ENCODE data around the gene CHCHD10.
"Not testable (repeated sequence)": the region's sequence is repeated elsewhere in the genome, so short reads cannot be mapped to it uniquely, and the experiment has no call there.

Gene CHCHD10

DNA sequence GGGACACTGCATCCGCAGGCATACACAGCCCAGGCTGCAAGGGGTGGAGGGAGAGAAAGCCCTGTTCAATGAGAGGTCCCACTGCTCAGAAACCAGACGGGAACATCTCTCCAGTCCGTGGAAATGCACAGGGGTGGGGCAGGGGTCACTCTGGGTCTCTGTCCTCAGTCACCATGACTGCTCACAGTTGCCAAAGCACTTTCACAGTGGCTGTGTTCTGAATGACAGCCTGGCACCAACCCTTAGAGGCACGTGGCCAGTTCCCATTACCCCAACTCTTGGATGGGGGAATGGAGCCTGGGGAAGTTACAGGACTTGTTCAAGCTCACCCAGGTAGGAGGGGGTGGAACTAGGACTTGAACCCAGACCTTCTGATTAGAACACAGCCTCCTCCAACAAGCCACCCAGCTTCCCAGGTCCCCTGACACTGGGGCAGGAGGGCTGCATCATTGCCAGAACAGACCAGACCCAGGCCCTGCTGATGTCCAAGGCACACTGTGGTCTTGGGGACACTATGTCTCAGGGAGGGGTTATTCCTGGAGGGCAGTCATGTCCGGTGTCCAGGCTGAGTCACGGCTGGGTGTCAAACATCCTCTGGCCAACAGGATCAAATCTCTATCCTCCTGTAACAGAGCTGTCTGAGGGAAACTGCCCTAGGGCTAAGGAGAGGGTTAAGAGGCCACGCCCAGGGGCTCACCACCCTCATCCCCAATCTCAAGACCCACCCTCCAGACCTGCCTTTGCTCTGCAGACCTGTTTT, 25.1 kb downstream of the CHCHD10 start:
- H3K27me3 ChIP-seq = no peaks in the 10 kb centered on the region
- no peaks in the 10 kb centered on the region for H3K4me1 ChIP-seq (ENCODE audit: control insufficient read depth in 1 of 2, insufficient read depth in 1 of 2, low read depth in 1 of 2, low read length in 1 of 2)
- TF ChIP-seq, protein P1, sequence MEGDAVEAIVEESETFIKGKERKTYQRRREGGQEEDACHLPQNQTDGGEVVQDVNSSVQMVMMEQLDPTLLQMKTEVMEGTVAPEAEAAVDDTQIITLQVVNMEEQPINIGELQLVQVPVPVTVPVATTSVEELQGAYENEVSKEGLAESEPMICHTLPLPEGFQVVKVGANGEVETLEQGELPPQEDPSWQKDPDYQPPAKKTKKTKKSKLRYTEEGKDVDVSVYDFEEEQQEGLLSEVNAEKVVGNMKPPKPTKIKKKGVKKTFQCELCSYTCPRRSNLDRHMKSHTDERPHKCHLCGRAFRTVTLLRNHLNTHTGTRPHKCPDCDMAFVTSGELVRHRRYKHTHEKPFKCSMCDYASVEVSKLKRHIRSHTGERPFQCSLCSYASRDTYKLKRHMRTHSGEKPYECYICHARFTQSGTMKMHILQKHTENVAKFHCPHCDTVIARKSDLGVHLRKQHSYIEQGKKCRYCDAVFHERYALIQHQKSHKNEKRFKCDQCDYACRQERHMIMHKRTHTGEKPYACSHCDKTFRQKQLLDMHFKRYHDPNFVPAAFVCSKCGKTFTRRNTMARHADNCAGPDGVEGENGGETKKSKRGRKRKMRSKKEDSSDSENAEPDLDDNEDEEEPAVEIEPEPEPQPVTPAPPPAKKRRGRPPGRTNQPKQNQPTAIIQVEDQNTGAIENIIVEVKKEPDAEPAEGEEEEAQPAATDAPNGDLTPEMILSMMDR (IDR thresholded peaks at IDR 0.05) = no peak
- peaks cover 24% of the 10 kb centered on the region for H3K36me3 ChIP-seq
- no peak overlapping the region for H3K27ac ChIP-seq
- no peak overlapping the region for H3K4me3 ChIP-seq (ENCODE audit: low read depth in 1 of 2, low read length in 1 of 2)
- H3K9me3 ChIP-seq = no peaks in the 10 kb centered on the region

DNA sequence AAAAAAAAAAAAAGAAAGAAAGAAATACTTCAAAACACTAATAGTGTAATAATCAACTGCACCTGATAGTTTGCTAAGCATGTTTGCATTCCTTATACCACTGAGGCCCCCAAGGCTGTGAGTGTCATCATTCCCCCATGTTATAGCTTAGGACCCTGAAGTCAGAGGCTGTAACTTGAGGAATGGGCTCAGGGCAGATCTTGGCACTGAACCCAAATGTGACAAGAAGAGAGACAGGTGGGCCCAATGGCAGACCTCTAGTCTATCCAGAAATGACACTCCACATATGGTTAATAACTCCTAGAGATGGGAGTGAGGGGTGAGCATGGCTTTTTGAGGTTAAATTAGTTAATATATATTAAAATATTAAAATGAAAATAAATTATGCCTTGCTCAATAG, 30.1 kb downstream of the CHCHD10 start:
- Histone ChIP-seq H3K4me1 (ENCODE audit: control insufficient read depth in 1 of 2, insufficient read depth in 1 of 2, low read depth in 1 of 2, low read length in 1 of 2) (no peaks in the 10 kb centered on the region), H3K4me3 (ENCODE audit: low read depth in 1 of 2, low read length in 1 of 2) (no peak overlapping the region), H3K27me3 (no peaks in the 10 kb centered on the region), H3K27ac (no peak overlapping the region), H3K9me3 (no peaks in the 10 kb centered on the region), H3K36me3 (peaks cover 3% of the 10 kb centered on the region)
- TF ChIP-seq, protein P1 (IDR thresholded peaks at IDR 0.05) = no peak

DNA sequence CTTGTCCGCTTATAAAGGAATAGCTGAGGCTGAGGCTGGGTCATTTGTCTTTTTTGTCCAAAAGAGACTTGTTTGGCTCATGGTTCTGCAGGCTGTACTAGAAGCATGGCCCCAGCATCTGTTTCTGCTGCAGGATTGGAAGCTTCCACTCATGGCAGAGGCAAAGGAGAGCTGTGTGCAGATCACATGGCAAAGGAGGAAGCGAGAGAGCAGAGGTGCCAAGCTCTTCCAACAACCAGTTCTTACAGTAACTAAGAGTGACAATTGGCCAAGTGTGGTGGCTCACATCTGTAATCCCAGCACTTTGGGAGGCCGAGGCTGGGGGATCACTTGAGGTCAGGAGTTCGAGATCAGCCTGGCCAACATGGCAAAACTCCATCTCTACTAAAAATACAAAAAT, 39.7 kb downstream of the CHCHD10 start:
- H3K27ac ChIP-seq; H3K9me3 ChIP-seq; H3K4me1 ChIP-seq (ENCODE audit: control insufficient read depth in 1 of 2, insufficient read depth in 1 of 2, low read depth in 1 of 2, low read length in 1 of 2); H3K4me3 ChIP-seq (ENCODE audit: low read depth in 1 of 2, low read length in 1 of 2); H3K27me3 ChIP-seq; H3K36me3 ChIP-seq: not testable (repeated sequence)

DNA sequence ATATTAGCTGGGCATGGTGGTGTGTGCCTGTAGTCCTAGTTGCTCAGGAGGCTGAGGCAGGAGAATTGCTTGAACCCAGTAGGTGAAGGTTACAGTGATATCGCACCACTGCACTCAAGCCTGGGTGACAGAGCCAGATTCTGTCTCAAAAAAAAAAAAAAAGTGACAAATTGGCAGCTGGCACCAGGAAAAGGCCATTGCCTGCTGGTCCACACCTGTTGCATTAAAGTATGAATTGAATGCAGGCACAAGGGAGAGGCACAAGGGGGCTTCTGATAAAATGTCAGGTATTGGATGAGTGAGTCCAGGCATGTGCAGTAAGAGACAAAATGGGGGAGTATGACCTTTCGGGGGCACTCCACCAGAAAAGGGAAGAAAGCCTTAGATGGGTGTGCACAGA, 45.0 kb downstream of the CHCHD10 start:
- no peaks in the 10 kb centered on the region for H3K4me1 ChIP-seq (ENCODE audit: control insufficient read depth in 1 of 2, insufficient read depth in 1 of 2, low read depth in 1 of 2, low read length in 1 of 2)
- no peaks in the 10 kb centered on the region for H3K27me3 ChIP-seq
- no peaks in the 10 kb centered on the region for H3K36me3 ChIP-seq
- H3K9me3 ChIP-seq = no peaks in the 10 kb centered on the region
- TF ChIP-seq, protein P1 (IDR thresholded peaks at IDR 0.05) = no peak
- H3K4me3 ChIP-seq (ENCODE audit: low read depth in 1 of 2, low read length in 1 of 2) = no peak overlapping the region
- no peak overlapping the region for H3K27ac ChIP-seq

DNA sequence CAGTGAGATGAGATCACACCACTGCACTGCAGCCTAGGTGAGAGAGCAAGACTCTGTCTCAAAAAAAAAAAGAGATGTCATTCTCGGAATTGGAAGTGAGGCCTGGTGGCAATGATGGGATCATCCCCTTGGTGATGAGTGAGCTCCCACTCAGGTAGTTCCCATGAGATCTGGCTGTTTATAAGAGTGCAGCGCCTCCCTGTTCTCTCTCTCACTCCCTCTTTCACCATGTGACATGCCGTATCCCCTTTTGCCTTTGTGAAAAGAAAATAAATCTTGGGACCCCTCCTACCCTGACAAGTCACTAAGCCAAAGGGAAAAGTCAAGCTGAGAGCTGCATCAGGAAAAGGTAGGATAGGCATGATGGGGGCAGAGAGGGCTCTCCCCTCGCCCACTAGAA, 45.6 kb downstream of the CHCHD10 start:
- TF ChIP-seq, protein P1 (IDR thresholded peaks at IDR 0.05) = no peak
- H3K36me3 ChIP-seq = no peaks in the 10 kb centered on the region

DNA sequence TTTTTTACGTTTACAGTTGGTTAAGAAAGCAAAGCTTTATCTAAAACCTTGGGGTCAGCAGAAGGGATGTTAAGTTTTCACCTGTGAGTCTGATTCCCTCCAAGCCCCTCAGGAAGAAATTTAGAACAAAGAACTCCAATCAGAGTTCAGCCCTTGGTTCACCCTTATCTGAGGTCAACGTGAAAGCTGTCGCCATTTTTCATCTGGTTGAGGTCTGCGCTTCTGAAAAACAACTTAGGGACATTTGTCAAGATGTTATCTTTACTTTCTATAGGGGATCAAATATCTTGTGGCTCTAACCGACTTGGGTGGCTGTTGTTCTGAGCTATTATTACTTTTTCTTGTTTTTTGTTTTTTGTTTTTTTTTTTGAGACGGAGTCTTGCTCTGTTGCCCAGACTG, 46.9 kb downstream of the CHCHD10 start:
- no peaks in the 10 kb centered on the region for H3K9me3 ChIP-seq
- H3K4me1 ChIP-seq (ENCODE audit: control insufficient read depth in 1 of 2, insufficient read depth in 1 of 2, low read depth in 1 of 2, low read length in 1 of 2) = peaks cover 12% of the 10 kb centered on the region in 2 experiments
- H3K36me3 ChIP-seq = no peaks in the 10 kb centered on the region
- TF ChIP-seq, protein P1 (IDR thresholded peaks at IDR 0.05) = no peak
- H3K27ac ChIP-seq = no peak overlapping the region
- H3K27me3 ChIP-seq = no peaks in the 10 kb centered on the region
- no peak overlapping the region for H3K4me3 ChIP-seq (ENCODE audit: low read depth in 1 of 2, low read length in 1 of 2)

More for the DNA sequence above, 45.6 kb downstream of the CHCHD10 start:
- H3K27ac ChIP-seq = no peak overlapping the region
- no peaks in the 10 kb centered on the region for H3K9me3 ChIP-seq
- peaks cover 4 to 5% of the 10 kb centered on the region in 2 experiments for H3K4me1 ChIP-seq (ENCODE audit: control insufficient read depth in 1 of 2, insufficient read depth in 1 of 2, low read depth in 1 of 2, low read length in 1 of 2)
- H3K27me3 ChIP-seq = no peaks in the 10 kb centered on the region
- H3K4me3 ChIP-seq (ENCODE audit: low read depth in 1 of 2, low read length in 1 of 2) = no peak overlapping the region
